ENCODE measurements around the gene TSSK3.
A peak's percentile ranks its signal among the peaks of the same experiment; 100 is the strongest.

TSSK3 gene, protein sequence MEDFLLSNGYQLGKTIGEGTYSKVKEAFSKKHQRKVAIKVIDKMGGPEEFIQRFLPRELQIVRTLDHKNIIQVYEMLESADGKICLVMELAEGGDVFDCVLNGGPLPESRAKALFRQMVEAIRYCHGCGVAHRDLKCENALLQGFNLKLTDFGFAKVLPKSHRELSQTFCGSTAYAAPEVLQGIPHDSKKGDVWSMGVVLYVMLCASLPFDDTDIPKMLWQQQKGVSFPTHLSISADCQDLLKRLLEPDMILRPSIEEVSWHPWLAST
- 0 to 0.87 (median 0.23) reads per million in 9 experiments for total RNA-seq

DNA sequence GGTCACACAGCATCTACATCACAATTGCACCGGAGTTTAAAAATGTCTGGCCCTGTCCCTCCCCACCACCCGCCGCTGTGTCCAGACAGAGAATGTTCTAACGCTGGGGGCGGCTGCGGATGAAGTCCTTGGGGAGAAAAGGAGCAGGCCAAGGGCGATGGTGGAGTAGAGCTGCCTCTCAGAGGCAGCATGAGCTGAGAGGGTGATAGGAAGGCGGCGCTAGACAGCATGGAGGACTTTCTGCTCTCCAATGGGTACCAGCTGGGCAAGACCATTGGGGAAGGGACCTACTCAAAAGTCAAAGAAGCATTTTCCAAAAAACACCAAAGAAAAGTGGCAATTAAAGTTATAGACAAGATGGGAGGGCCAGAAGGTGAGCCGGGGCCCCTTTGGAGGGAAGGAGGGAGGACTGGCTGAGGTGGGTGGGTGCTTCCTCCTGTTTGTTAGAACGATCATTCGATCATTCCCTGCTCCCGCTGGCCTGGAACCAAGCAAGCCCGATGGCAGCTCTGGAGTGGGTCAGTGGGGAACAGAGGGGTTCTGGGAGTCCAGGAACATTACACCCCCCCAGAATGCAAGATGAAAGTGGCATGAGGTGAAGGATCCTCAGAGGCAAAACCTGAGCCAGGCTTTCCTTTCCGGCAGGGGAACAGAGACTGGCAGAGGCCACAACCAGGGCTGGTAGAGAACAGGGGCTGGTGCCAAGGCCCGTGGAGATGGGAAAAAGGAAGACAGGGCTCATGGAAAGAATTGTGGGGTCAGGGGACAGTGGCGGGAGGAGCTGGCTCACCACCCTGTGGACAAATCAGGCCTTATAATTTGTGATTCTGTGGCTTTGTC, at the start of gene TSSK3, which contains the start of gene FAM229A:
TSSK3 (plus strand) TSS at position 66 of the 840 bp plus-strand sequence; CDS start at position 229, 163 bp downstream.
FAM229A (minus strand) TSS at position 12 of the 840 bp plus-strand sequence. CDS start 394 bp downstream, outside the sequence.
- H3K27ac Mint-ChIP-seq = peak within 1 kb of the TSS in 1 of 2 donors; percentile 55
- ATAC-seq (replicated peaks) = no peak
- H3K27me3 Mint-ChIP-seq = peaks cover 0 to 9% of the 10 kb centered on the region in 2 donors
- H3K4me1 Mint-ChIP-seq (ENCODE audit: low read depth in 2 of 2) = peaks cover 17 to 18% of the 10 kb centered on the region in 2 donors
- peaks cover 36% of the 10 kb centered on the region for H3K36me3 Mint-ChIP-seq (ENCODE audit: insufficient read depth)
- peak within 1 kb of the TSS; percentile 9 to 50 for H3K4me3 Mint-ChIP-seq
- DNase-seq = no peak
- no peaks in the 10 kb centered on the region for H3K9me3 Mint-ChIP-seq

DNA sequence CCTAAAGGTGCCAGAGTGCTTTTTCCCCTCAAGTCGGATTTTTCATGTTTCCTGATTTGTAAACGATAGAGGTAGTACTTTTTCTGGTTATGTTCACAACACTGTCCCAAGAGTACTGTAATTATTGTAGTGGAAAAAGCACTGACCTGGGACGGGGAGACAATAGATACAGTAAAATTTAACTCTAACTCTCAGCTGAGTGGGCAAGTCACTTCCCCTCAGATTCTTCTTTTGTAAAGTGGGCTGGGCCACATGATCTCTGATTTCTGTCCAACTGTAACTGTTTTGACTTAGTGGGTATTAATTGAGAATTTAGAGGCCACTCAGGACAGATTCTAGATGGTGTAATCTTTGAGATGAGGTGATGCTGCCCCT, 45.4 kb upstream of the TSSK3 start:
- DNase-seq (no peak), ATAC-seq (replicated peaks) (no peak)
- Mint-ChIP-seq H3K4me3 (no peak overlapping the region), H3K9me3 (no peaks in the 10 kb centered on the region), H3K27me3 (no peaks in the 10 kb centered on the region), H3K27ac (peak overlapping the region; percentile 74 to 78), H3K36me3 (ENCODE audit: insufficient read depth) (peaks cover 23% of the 10 kb centered on the region), H3K4me1 (ENCODE audit: low read depth in 2 of 2) (peaks cover 19 to 32% of the 10 kb centered on the region in 2 donors)

DNA sequence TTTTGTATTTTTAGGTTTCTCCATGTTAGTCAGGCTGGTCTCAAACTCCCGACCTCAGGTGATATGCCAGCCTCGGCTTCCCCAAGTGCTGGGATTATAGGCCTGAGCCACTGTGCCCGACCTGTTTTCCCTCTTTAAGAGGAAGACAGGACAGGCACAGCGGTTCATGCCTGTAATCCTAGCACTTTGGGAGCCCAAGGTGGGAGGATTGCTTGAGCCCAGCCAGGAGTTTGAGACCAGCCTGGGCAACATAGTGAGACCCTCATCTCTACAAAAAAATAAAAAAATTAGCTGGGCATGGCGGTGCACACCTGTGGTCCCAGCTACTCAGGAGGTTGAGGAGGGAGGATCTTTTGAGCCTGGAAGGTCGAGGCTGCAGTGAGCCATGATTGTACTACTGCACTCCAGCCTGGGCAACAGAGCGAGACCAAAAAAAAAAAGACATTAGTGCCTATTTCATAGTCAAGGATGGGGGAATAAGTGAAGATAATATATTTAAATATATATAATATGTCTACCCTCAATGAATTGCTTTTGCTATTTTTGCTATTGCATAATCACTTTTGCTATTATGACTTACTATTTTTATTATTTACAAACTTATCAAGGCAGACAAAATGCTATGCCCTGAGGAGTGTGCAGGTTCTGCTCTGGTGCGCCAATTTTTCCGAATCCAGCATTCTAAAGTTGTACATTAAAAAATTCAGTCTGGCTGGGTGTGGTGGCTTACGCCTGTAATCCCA, 44.0 kb upstream of the TSSK3 start:
- Mint-ChIP-seq H3K27ac (no peak overlapping the region), H3K9me3 (no peaks in the 10 kb centered on the region), H3K4me3 (no peak overlapping the region), H3K4me1 (ENCODE audit: low read depth in 2 of 2) (peaks cover 26 to 37% of the 10 kb centered on the region in 2 donors), H3K27me3 (no peaks in the 10 kb centered on the region), H3K36me3 (ENCODE audit: insufficient read depth) (peaks cover 26% of the 10 kb centered on the region)
- ATAC-seq (replicated peaks) (no peak), DNase-seq (no peak)

DNA sequence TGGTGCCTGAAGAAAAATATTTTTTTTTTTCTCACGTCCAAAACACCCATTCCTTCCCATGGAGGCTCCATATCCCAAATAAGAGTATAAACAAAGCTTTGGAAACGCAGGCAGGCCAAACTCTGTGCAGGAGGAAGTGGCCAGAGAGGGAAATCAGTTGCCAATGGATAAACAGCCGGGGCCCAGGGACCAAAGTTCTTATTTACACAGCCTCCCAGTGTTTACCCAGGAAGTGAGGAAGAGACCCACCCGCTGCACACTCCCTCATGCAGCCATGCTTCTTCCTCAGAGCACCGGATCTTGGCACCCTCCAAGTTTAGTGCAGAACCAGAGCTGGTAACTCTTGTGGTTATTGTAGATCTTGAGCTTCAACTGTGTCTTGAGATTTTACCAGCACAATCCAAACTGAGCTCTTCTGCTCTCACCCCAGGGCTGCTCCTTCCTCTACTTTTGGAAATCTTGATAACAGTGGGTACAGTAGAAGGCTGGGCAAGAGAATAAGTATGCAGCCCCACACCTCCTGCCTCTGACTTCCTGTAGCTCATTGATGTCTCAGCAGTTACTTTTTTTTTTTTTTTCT, 40.5 kb upstream of the TSSK3 start:
- peaks cover 22 to 36% of the 10 kb centered on the region in 2 donors for H3K4me1 Mint-ChIP-seq (ENCODE audit: low read depth in 2 of 2)

DNA sequence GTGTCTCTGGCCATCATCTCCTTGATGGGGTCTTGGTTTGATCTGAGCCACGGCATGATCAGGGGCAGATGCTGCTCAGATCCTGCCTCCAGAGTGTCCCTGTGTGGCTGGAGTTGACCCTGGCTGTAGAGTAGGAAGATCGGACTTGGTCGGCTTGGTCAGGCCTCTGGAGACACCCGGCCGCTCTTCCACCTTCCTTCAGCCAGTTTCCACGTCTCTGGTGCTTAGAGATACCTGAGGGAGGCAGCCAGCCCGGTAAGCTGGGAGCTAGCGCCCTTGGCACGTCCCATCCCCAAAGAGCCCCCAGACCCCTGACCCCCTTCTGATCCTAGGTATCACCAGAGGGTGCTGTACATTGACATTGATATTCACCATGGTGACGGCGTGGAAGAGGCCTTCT, 35.1 kb upstream of the TSSK3 start:
- H3K4me1 Mint-ChIP-seq (ENCODE audit: low read depth in 2 of 2) = peaks cover 9 to 23% of the 10 kb centered on the region in 2 donors
- DNase-seq (no peak), ATAC-seq (replicated peaks) (no peak)
- no peaks in the 10 kb centered on the region for H3K9me3 Mint-ChIP-seq
- peaks cover 57% of the 10 kb centered on the region for H3K36me3 Mint-ChIP-seq (ENCODE audit: insufficient read depth)
- H3K27ac Mint-ChIP-seq = no peak overlapping the region
- no peak overlapping the region for H3K4me3 Mint-ChIP-seq
- no peaks in the 10 kb centered on the region for H3K27me3 Mint-ChIP-seq

More for the DNA sequence above, 40.5 kb upstream of the TSSK3 start:
- ATAC-seq (replicated peaks) = peak; percentile 86
- H3K27ac Mint-ChIP-seq = peak overlapping the region; percentile 91 to 94
- no peaks in the 10 kb centered on the region for H3K27me3 Mint-ChIP-seq
- peak overlapping the region; percentile 49 to 74 for H3K4me3 Mint-ChIP-seq
- H3K36me3 Mint-ChIP-seq (ENCODE audit: insufficient read depth) = peaks cover 34% of the 10 kb centered on the region
- peak in 1 of 3 experiments; percentile 36 for DNase-seq
- H3K9me3 Mint-ChIP-seq = no peaks in the 10 kb centered on the region

DNA sequence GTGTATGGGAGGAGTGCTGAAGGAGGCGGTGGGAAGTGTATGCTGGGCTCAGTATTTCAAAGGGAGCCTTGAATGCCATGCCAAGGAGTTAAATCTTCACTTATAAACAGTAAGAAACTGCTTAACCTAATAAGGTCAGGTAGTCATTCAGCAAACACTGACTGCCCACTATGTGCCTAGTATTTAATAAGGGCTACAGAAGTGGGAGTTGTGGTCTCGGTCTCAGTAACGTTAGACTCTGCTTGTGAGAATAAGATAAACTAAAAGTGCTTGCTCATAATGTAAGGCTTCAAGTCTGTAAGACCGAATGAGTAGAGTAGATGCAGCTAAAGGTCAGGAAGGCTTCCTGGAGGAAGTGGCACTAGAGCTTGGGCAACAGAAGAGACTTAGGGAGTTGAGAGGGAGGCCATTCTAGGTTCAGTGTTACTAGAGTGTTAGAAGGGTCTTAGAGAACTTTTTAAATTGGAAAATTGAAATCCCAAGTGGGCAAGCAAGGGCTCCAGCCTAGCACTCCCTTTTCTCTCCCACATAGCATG, 32.3 kb upstream of the TSSK3 start:
- no peak for DNase-seq
- no peak for ATAC-seq (replicated peaks)
- H3K36me3 Mint-ChIP-seq (ENCODE audit: insufficient read depth) = peaks cover 69% of the 10 kb centered on the region
- H3K9me3 Mint-ChIP-seq = no peaks in the 10 kb centered on the region
- H3K4me1 Mint-ChIP-seq (ENCODE audit: low read depth in 2 of 2) = peaks cover 10 to 21% of the 10 kb centered on the region in 2 donors
- no peak overlapping the region for H3K4me3 Mint-ChIP-seq
- H3K27me3 Mint-ChIP-seq = no peaks in the 10 kb centered on the region
- H3K27ac Mint-ChIP-seq = no peak overlapping the region

DNA sequence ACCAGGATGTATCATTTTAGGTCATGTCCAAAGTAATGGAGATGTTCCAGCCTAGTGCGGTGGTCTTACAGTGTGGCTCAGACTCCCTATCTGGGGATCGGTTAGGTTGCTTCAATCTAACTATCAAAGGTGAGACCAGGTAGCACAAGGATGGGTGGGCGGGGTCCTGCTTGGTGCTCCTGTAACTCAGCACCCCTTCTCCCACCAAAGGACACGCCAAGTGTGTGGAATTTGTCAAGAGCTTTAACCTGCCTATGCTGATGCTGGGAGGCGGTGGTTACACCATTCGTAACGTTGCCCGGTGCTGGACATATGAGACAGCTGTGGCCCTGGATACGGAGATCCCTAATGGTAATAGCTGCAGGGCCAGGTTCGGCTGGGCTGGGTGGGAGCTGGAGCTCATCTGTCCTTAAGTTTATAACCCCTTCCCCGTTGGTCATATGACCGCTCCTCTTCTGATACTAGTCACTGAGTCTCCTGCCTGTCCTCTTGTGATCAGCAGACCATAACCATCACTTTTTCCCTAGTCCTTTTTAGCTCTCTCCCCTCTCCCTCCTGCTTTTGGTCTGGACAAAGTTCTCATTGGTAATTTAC, 31.7 kb upstream of the TSSK3 start:
- peaks cover 66% of the 10 kb centered on the region for H3K36me3 Mint-ChIP-seq (ENCODE audit: insufficient read depth)
- H3K27me3 Mint-ChIP-seq = no peaks in the 10 kb centered on the region
- DNase-seq = no peak
- no peaks in the 10 kb centered on the region for H3K9me3 Mint-ChIP-seq
- no peak overlapping the region for H3K4me3 Mint-ChIP-seq
- peak overlapping the region in 1 of 2 donors; percentile 45 for H3K27ac Mint-ChIP-seq
- H3K4me1 Mint-ChIP-seq (ENCODE audit: low read depth in 2 of 2) = peaks cover 11 to 20% of the 10 kb centered on the region in 2 donors
- ATAC-seq (replicated peaks) = no peak

DNA sequence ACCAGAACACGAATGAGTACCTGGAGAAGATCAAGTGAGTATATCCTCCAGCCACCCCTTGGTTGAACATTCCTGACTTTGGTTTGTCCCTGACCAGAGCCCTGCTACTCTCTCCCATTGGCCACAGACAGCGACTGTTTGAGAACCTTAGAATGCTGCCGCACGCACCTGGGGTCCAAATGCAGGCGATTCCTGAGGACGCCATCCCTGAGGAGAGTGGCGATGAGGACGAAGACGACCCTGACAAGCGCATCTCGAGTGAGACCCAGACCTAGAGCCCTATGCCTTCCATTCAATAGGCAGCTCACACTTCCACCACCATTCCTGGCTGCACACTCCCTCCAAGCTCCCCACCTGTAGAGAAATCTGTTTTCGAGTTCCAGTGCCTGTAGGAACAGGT, 30.8 kb upstream of the TSSK3 start:
- Mint-ChIP-seq H3K27me3 (no peaks in the 10 kb centered on the region), H3K9me3 (no peaks in the 10 kb centered on the region), H3K4me3 (no peak overlapping the region), H3K27ac (peak overlapping the region in 1 of 2 donors; percentile 13), H3K36me3 (ENCODE audit: insufficient read depth) (peaks cover 58% of the 10 kb centered on the region), H3K4me1 (ENCODE audit: low read depth in 2 of 2) (peaks cover 11 to 20% of the 10 kb centered on the region in 2 donors)
- DNase-seq (no peak), ATAC-seq (replicated peaks) (no peak)

DNA sequence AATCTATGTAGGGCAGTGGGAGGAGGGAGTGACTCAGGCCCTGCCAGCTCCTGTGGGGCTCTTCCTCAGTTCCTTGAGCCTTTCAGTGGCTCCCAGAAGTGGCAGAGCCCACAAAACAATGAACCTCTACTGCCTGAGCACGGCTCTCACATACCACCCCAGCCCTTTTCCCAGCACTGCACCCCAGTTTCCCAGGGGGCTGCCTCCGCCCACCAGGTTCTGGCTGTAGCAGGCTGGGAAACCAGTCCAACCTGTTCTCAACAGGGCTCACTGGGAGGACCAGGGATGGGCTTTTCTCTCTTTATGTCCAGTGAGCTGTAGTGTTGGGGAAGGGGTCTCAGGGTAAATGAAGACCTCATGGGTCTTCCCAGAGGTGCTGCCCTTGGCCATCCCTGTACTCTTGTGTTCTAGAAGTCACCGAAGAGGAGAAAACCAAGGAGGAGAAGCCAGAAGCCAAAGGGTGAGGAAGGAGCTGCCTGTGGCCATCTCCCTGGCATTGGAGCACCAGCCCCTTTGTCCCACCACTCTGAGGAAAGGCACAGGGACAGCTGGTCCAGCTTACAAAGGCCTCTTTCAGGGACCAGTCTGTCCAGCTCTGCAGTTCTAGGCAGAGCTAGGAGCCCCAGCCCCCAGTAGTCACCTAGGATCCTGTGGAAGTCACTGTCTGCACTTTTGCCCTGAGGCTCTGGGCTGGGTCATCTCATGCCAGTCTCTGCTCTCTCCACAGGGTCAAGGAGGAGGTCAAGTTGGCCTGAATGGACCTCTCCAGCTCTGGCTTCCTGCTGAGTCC, 29.9 kb upstream of the TSSK3 start:
- no peak overlapping the region for H3K4me3 Mint-ChIP-seq

DNA sequence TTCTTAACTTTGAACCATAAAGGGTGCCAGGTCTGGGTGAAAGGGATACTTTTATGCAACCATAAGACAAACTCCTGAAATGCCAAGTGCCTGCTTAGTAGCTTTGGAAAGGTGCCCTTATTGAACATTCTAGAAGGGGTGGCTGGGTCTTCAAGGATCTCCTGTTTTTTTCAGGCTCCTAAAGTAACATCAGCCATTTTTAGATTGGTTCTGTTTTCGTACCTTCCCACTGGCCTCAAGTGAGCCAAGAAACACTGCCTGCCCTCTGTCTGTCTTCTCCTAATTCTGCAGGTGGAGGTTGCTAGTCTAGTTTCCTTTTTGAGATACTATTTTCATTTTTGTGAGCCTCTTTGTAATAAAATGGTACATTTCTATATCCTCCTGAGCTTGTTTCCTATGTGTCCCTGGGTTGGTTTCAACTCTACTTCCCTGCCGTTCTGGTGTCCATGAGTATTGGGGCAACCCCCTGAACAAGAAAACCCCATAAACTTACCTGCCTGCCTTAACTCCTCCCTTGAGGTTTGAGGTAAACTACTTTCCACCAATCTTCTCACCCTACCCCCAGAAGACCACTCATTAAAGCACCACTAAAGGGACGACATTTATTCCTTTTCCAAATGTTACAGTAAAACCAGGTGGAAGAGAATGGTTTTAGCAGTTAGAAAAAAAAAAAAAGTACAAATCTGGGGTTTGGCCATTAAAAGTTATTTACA, 28.9 kb upstream of the TSSK3 start:
- Mint-ChIP-seq H3K27ac (peak overlapping the region; percentile 14 to 85), H3K4me1 (ENCODE audit: low read depth in 2 of 2) (peaks cover 26 to 36% of the 10 kb centered on the region in 2 donors), H3K4me3 (peak overlapping the region; percentile 55 to 69), H3K27me3 (no peaks in the 10 kb centered on the region), H3K36me3 (ENCODE audit: insufficient read depth) (peaks cover 48% of the 10 kb centered on the region), H3K9me3 (no peaks in the 10 kb centered on the region)
- ATAC-seq (replicated peaks) = no peak
- no peak for DNase-seq

More for the DNA sequence above, 29.9 kb upstream of the TSSK3 start:
- DNase-seq (no peak), ATAC-seq (replicated peaks) (no peak)
- H3K4me1 Mint-ChIP-seq (ENCODE audit: low read depth in 2 of 2) = peaks cover 20 to 28% of the 10 kb centered on the region in 2 donors
- peaks cover 58% of the 10 kb centered on the region for H3K36me3 Mint-ChIP-seq (ENCODE audit: insufficient read depth)
- no peaks in the 10 kb centered on the region for H3K9me3 Mint-ChIP-seq
- H3K27ac Mint-ChIP-seq = peak overlapping the region; percentile 69 to 85
- H3K27me3 Mint-ChIP-seq = no peaks in the 10 kb centered on the region

DNA sequence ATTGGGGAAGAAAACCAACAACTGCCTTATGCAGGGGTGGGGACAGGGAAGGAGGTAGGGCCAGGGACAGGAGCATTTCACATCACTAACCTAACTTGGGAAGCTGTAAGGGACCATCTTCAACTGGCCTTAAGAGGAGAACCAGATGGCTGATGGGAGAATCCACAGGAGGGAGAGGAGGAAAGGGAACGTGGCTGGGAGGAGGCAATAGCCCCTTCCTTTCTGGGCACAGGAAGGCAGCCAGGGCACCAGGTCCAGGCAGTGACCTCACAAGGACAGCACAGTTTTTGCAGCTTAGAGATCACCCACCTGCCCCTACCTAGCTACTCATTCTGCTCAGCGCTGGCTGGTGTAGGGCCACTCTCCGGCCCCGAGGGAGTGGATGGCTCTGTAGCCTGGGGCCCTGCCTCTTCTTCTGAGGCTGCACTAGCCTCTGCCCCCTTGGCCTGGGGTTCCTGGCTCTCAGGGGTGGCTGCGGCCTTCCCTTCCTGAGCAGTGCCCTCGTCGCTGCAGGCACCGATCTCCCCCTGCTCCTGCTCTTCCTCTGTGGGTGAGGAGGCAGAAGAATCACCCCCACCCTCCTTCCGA, 28.0 kb upstream of the TSSK3 start:
- H3K9me3 Mint-ChIP-seq = no peaks in the 10 kb centered on the region
- H3K36me3 Mint-ChIP-seq (ENCODE audit: insufficient read depth) = peaks cover 47% of the 10 kb centered on the region
- H3K27ac Mint-ChIP-seq = peak overlapping the region; percentile 24 to 85

More for the DNA sequence above, 28.0 kb upstream of the TSSK3 start:
- no peaks in the 10 kb centered on the region for H3K27me3 Mint-ChIP-seq
- peak overlapping the region; percentile 79 to 81 for H3K4me3 Mint-ChIP-seq
- DNase-seq (no peak), ATAC-seq (replicated peaks) (no peak)
- peaks cover 28 to 41% of the 10 kb centered on the region in 2 donors for H3K4me1 Mint-ChIP-seq (ENCODE audit: low read depth in 2 of 2)

Measured in effector memory CD8-positive, alpha-beta T cell (primary cell).